GM18519 (cell line): ENCODE measurements around the gene AIG1.
"Not testable (repeated sequence)": the region's sequence is repeated elsewhere in the genome, so short reads cannot be mapped to it uniquely, and the experiment has no call there.

ENCODE experiments used
- ATAC-seq: cut with Tn5 transposase; IDR thresholded peaks from one replicate; pipeline ENCODE4 v1.9.1; 2021; ENCODE audit warnings: mild to moderate bottlenecking, moderate library complexity; ENCODE audit not compliant: unreplicated experiment, low FRiP score

AIG1 gene

GRCh38 chr6:143158113-143158581, 97.5 kb downstream of the AIG1 start:
- ATAC-seq, result no peak

GRCh38 chr6:143159001-143159400, 98.3 kb downstream of the AIG1 start:
- no peak for ATAC-seq

GRCh38 chr6:143160015-143160414, 99.3 kb downstream of the AIG1 start:
- no peak for ATAC-seq

- no peak for ATAC-seq
These were observed 99.9 kb downstream of the AIG1 start for GRCh38 chr6:143160439-143161220.

GRCh38 chr6:143163621-143164020, 102.9 kb downstream of the AIG1 start:
- no peak for ATAC-seq

- ATAC-seq, result no peak
These were observed 103.9 kb downstream of the AIG1 start for GRCh38 chr6:143164565-143165105.

- ATAC-seq, result no peak
These were observed 104.7 kb downstream of the AIG1 start for GRCh38 chr6:143165315-143165855.

GRCh38 chr6:143166247-143166695, 105.6 kb downstream of the AIG1 start:
- ATAC-seq, result no peak

GRCh38 chr6:143167224-143167623, 106.5 kb downstream of the AIG1 start:
- ATAC-seq, result no peak

- not testable (repeated sequence) for ATAC-seq
These were observed 107.7 kb downstream of the AIG1 start for GRCh38 chr6:143168396-143168816.

GRCh38 chr6:143169440-143169839, 108.8 kb downstream of the AIG1 start:
- ATAC-seq, result no peak

- no peak for ATAC-seq
These were observed 113.8 kb downstream of the AIG1 start for GRCh38 chr6:143174516-143174915.

- no peak for ATAC-seq
These were observed 114.3 kb downstream of the AIG1 start for GRCh38 chr6:143174951-143175350.

GRCh38 chr6:143176090-143177021, 115.7 kb downstream of the AIG1 start:
- ATAC-seq, result no peak

- no peak for ATAC-seq
These were observed 117.0 kb downstream of the AIG1 start for GRCh38 chr6:143177706-143178105.

- no peak for ATAC-seq
These were observed 118.4 kb downstream of the AIG1 start for GRCh38 chr6:143179096-143179495.

- no peak for ATAC-seq
These were observed 119.4 kb downstream of the AIG1 start for GRCh38 chr6:143179901-143180612.

- no peak for ATAC-seq
These were observed 120.1 kb downstream of the AIG1 start for GRCh38 chr6:143180826-143181225.

- ATAC-seq, result no peak
These were observed 123.0 kb downstream of the AIG1 start for GRCh38 chr6:143183666-143184065.

GRCh38 chr6:143185288-143185687, 124.6 kb downstream of the AIG1 start:
- ATAC-seq, result no peak
